GM12892 (cell line): Measurements from ENCODE around the gene ARHGEF10L.

Source experiments
- POLR2A ChIP-seq: IDR thresholded peaks from 2 replicates; pipeline ENCODE4 v1.6.1; 2011; ENCODE audit warnings: low read depth, low read length, control low read depth
- POLR2AphosphoS5 ChIP-seq: IDR thresholded peaks from 2 replicates; pipeline ENCODE4 v1.6.1; 2011; ENCODE audit warnings: low read depth, low read length, control low read depth
- TAF1 ChIP-seq: IDR thresholded peaks from 2 replicates; pipeline ENCODE4 v1.6.1; 2011; ENCODE audit warnings: low read depth, mild to moderate bottlenecking, control low read depth, low read length, borderline replicate concordance

GRCh38 chr1:17575797-17576518 lies 36.5 kb downstream of the ARHGEF10L start:
- TF ChIP-seq POLR2A (no peak), POLR2AphosphoS5 (no peak), TAF1 (no peak)
